Loucy (cell line): ENCODE data around the gene SLC22A8.

Experiments used
- H2AFZ ChIP-seq: fragments of 200-600 bp; sonication (generic); 2 replicates; pipeline ENCODE4 v1.6.0; 2016; ENCODE audit warnings: antibody characterized with exemption, mild to moderate bottlenecking, low read length, moderate library complexity
- H3F3A ChIP-seq: fragments of 200-600 bp; 2 replicates; pipeline ENCODE4 v1.6.0; 2016; ENCODE audit warnings: antibody characterized with exemption, low read depth, mild to moderate bottlenecking
- H3K27me3 ChIP-seq: fragments of 200-600 bp; sonication (generic); 2 replicates; pipeline ENCODE4 v1.6.1; 2014; ENCODE audit warnings: low read length, mild to moderate bottlenecking; ENCODE audit not compliant: insufficient read depth, poor library complexity, severe bottlenecking
- H3K36me3 ChIP-seq: fragments of 200-600 bp; sonication (generic); 2 replicates; pipeline ENCODE4 v1.6.1; 2016; ENCODE audit warnings: low read length; ENCODE audit not compliant: insufficient read depth
- H3K4me1 ChIP-seq: fragments of 200-600 bp; sonication (generic); 2 replicates; pipeline ENCODE4 v1.5.1; 2014; ENCODE audit warnings: low read length, mild to moderate bottlenecking; ENCODE audit not compliant: insufficient read depth, poor library complexity, severe bottlenecking
- H3K4me2 ChIP-seq: fragments of 200-600 bp; sonication (generic); 2 replicates; pipeline ENCODE4 v1.6.0; 2014; ENCODE audit warnings: antibody characterized with exemption, low read length, low read depth, mild to moderate bottlenecking; ENCODE audit not compliant: poor library complexity, severe bottlenecking
- H3K4me3 ChIP-seq: fragments of 200-600 bp; sonication (generic); 2 replicates; pipeline ENCODE4 v1.5.1; 2014; ENCODE audit warnings: low read length, mild to moderate bottlenecking, mixed read lengths; ENCODE audit not compliant: poor library complexity, severe bottlenecking
- H3K79me2 ChIP-seq: fragments of 200-600 bp; sonication (generic); 2 replicates; pipeline ENCODE4 v1.6.1; 2014; ENCODE audit warnings: low read length; ENCODE audit not compliant: insufficient read depth
- H3K9ac ChIP-seq: fragments of 200-600 bp; sonication (generic); 2 replicates; pipeline ENCODE4 v1.6.0; 2014; ENCODE audit warnings: mild to moderate bottlenecking, low read depth, low read length, moderate library complexity; ENCODE audit not compliant: poor library complexity, severe bottlenecking
- H3K9me2 ChIP-seq: fragments of 200-600 bp; sonication (generic); replicated peaks from 2 replicates; pipeline ENCODE4 v1.6.1; 2016; ENCODE audit warnings: low read depth, low read length, mixed read lengths
- H3K9me3 ChIP-seq: fragments of 200-600 bp; sonication (generic); 2 replicates; pipeline ENCODE4 v1.6.1; 2014; ENCODE audit warnings: mild to moderate bottlenecking, antibody characterized with exemption, low read length, low read depth; ENCODE audit not compliant: insufficient read depth
- H4K20me1 ChIP-seq: fragments of 200-600 bp; sonication (generic); 2 replicates; pipeline ENCODE4 v1.6.0; 2014; ENCODE audit warnings: antibody characterized with exemption, low read length, mild to moderate bottlenecking; ENCODE audit not compliant: insufficient read depth, poor library complexity, severe bottlenecking
- EZH2phosphoT487 ChIP-seq: fragments of 200-600 bp; IDR thresholded peaks from 2 replicates; pipeline ENCODE4 v1.6.1; 2018; ENCODE audit warnings: antibody characterized with exemption, mild to moderate bottlenecking, moderate library complexity, borderline replicate concordance
- TF ChIP-seq, protein P1 (sequence below): fragments of 200-600 bp; sonication (generic); conservative IDR thresholded peaks from 2 replicates; pipeline ENCODE4 v1.5.1; 2014; ENCODE audit warnings: mild to moderate bottlenecking, antibody characterized with exemption, low read length

SLC22A8 gene

DNA sequence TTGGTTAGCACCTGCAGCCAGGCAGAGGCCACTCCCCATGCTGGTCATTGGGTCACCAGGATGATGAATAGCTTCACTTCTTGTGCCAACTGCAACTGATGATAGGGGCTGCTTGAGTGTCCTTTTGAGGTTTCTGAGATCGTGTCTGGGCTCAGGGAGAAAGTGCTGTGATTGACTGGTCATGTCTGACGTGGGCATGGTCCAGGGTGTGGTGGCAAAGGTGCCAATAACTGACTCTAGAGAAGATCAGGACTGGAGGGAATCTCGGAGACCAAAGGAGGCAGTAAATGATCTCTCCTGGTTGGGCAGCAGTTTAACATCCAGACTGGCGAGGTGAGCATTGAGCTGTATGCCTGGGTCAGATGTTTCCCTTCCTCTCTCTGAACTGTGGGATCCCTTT, 20.9 kb downstream of the SLC22A8 start:
- no peaks in the 10 kb centered on the region for H3K27me3 ChIP-seq
- no peak overlapping the region for H3K9ac ChIP-seq
- H4K20me1 ChIP-seq = no peaks in the 10 kb centered on the region
- no peaks in the 10 kb centered on the region for H3K9me2 ChIP-seq
- H3F3A ChIP-seq = no peaks in the 10 kb centered on the region
- no peak for TF ChIP-seq EZH2phosphoT487
- TF ChIP-seq, protein P1, sequence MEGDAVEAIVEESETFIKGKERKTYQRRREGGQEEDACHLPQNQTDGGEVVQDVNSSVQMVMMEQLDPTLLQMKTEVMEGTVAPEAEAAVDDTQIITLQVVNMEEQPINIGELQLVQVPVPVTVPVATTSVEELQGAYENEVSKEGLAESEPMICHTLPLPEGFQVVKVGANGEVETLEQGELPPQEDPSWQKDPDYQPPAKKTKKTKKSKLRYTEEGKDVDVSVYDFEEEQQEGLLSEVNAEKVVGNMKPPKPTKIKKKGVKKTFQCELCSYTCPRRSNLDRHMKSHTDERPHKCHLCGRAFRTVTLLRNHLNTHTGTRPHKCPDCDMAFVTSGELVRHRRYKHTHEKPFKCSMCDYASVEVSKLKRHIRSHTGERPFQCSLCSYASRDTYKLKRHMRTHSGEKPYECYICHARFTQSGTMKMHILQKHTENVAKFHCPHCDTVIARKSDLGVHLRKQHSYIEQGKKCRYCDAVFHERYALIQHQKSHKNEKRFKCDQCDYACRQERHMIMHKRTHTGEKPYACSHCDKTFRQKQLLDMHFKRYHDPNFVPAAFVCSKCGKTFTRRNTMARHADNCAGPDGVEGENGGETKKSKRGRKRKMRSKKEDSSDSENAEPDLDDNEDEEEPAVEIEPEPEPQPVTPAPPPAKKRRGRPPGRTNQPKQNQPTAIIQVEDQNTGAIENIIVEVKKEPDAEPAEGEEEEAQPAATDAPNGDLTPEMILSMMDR = no peak
- H3K4me3 ChIP-seq = no peak overlapping the region
- no peaks in the 10 kb centered on the region for H3K79me2 ChIP-seq
- no peaks in the 10 kb centered on the region for H3K9me3 ChIP-seq
- H3K4me2 ChIP-seq = no peak overlapping the region
- H3K36me3 ChIP-seq = no peaks in the 10 kb centered on the region
- H3K4me1 ChIP-seq = no peaks in the 10 kb centered on the region
- H2AFZ ChIP-seq = no peak overlapping the region

DNA sequence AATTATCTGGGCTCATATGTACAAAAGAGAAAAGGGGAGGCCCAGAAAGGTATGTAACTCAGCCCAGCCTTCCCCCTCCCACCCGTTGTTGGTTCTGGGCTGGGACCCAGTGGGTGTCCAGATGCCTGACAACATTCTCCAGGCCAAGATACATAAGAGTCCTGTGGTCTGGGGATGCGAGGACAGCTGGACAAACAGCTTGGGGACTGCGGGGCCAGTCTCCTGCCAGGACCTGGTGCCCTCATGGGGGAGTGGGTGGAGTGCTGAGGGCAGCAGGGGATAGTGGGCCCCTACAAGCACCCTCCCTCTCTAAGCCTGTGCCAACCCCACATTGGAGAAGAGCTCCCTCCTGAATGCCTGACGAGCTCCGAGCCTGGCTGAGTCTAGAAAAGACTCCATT, 27.4 kb downstream of the SLC22A8 start:
- no peaks in the 10 kb centered on the region for H3K9me3 ChIP-seq
- no peaks in the 10 kb centered on the region for H3K36me3 ChIP-seq
- H2AFZ ChIP-seq = no peak overlapping the region
- H3K9me2 ChIP-seq = no peaks in the 10 kb centered on the region
- no peak overlapping the region for H3K4me3 ChIP-seq
- no peaks in the 10 kb centered on the region for H3K4me1 ChIP-seq
- H3K4me2 ChIP-seq = no peak overlapping the region
- no peaks in the 10 kb centered on the region for H3K27me3 ChIP-seq
- H3K9ac ChIP-seq = no peak overlapping the region
- no peaks in the 10 kb centered on the region for H3F3A ChIP-seq
- no peaks in the 10 kb centered on the region for H4K20me1 ChIP-seq
- H3K79me2 ChIP-seq = no peaks in the 10 kb centered on the region
- TF ChIP-seq, protein P1 = no peak

- Histone ChIP-seq H4K20me1 (no peaks in the 10 kb centered on the region), H3K27me3 (no peaks in the 10 kb centered on the region), H3K4me2 (no peak overlapping the region), H3K4me1 (no peaks in the 10 kb centered on the region), H3K9me2 (no peaks in the 10 kb centered on the region), H3K4me3 (no peak overlapping the region), H3K36me3 (no peaks in the 10 kb centered on the region), H3F3A (no peaks in the 10 kb centered on the region), H2AFZ (no peak overlapping the region), H3K9me3 (no peaks in the 10 kb centered on the region), H3K79me2 (no peaks in the 10 kb centered on the region), H3K9ac (no peak overlapping the region)
- no peak for TF ChIP-seq EZH2phosphoT487
- TF ChIP-seq, protein P1 = no peak
These were observed 30.4 kb downstream of the SLC22A8 start for GRCh38 chr11:62985041-62985750.
